GM15510 (cell line): ENCODE measurements around the gene HNRNPC.

Experiments used
- POLR2A ChIP-seq: IDR thresholded peaks from 3 replicates; pipeline ENCODE4 v1.6.1; 2011; ENCODE audit warnings: borderline replicate concordance; ENCODE audit not compliant: insufficient read length; ENCODE audit errors: extremely low read depth

The HNRNPC gene

DNA sequence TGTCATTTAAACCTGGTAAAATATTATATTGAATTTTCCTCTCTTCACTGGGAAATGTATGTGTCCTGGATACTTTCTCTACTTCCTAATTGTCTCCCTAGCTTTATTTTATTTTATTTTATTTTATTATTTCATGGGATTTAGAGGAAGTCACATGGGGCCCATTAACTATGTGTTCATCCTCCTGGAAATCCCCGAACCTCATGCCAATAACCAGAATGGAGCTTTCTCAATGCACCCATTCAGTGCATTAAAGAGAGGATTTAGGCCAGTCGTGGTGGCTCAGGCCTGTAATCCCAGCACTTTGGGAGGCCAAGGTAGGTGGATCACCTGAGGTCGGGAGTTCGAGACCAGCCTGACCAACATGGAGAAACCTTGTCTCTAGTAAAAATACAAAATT lies 9.4 kb upstream of the HNRNPC start:
- no peak for TF ChIP-seq POLR2A

DNA sequence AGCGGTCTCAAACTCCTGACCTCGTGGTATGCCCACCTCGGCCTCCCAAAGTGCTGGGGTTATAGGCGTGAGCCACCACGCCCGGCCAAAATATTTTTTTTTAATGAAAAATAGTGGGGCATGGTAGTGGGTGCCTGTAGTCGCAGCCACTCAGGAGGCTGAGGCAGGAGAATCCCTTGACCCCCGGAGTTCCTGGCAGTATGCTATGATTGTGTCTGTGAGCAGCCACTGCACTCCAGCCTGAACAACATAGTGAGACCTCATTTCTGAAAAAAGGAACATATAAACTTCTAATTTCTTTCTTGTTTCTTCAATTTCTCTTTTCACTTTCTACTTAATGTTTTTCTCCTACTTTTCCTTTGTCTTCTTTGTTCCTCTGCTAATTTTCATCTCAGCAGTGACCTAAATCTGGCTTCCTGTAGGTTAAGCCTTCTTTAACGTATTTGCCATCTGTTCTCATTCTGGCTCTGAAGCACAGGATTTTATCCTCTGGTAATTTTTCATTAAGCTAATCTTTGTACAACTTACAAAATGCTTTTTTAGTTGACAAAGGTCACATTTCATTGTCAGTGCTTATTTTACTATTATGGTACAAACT lies 6.1 kb upstream of the HNRNPC start:
- no peak for TF ChIP-seq POLR2A

- no peak for TF ChIP-seq POLR2A
Measured at GRCh38 chr14:21268617-21269251, 508 bp downstream of the HNRNPC start.

DNA sequence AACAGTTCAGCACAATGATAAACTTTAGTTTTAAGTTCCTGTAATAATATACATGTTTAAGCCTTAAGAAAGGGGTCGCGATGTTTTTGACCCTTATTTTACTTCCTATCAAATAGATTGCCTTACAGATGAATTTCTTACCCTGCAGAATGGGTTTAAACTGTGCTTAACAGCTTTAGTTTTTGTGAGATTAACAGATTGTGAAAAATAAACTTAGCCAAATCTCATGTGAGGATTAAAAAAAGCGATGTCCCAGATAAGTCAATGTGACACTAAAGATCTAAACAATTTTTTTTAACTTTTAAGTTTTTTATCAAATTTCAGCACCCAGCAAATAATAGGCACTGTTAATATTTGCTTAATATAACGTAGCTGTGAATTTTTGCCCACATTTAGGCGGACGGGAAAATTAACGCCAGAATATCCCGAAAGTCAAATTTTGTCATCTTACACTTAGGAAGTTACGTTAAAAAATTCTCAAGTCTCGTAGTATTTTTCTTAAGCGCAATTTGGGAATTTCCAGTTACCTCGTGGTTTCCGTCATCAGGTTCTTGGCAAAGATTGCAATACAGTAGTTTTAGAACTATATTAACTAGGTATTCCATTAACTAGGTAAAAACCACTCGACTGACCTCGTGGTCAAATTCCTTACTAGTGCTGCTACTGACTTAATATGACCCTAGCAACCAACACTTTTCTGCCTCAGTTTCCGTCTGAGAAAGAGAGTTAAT lies 1.2 kb downstream of the HNRNPC start:
- TF ChIP-seq POLR2A, result no peak

GRCh38 chr14:21267431-21267845 lies 1.8 kb downstream of the HNRNPC start:
- no peak for TF ChIP-seq POLR2A

- no peak for TF ChIP-seq POLR2A
Measured at GRCh38 chr14:21264025-21264801, 5.0 kb downstream of the HNRNPC start.

DNA sequence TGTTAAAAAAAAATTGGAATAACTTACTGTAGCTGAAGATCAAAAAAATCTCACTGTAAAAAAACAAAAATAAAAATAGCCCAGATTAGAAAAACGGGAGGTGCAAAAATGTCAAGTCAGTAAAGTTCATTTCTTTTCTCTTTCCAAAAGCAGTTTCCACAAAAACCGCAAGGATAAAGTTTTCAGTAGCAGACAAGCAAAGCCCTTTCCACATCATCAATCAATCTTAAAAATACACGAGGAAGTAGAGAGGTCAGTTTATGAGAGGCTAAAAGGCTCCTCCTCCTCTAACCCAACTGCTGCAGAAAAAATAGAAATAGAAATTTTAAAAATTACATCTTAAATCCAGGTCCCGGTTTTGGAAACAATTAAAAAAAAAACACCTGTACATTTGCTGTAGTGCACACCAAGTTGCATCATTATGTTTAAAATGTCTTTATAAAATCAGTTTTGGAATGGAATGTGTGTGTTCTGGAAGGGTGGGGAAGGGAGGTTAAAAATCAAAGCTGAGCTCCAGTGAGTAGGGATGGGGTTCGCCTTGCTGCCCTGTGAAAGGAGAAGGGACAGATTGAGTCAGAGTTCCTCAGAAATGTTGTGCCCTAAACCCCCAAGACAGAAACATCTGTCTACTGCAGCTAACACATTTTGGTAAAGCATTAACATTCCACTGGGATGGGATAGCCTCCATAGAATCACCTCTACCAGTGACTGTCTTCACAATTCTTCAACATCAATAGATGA lies 5.8 kb downstream of the HNRNPC start:
- TF ChIP-seq POLR2A, result no peak

GRCh38 chr14:21262410-21262809 lies 6.8 kb downstream of the HNRNPC start:
- no peak for TF ChIP-seq POLR2A

DNA sequence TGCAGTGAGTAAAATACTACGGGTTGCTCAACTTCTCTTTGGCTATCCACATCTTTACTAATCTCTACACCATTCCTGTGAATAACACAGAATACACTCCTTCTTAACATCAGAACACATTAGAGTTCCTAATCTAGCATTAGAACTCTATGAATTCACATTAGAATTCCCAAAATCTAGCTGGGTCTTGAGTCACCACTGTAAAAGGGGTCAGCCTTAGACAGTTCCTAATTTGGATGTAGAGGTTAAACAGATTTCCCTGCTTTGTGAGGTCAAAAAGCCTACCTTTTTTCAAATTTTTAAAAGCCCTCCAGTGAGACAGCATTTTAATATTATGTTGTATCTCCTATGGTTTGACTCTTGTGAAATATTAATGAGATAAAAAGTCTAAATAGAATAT lies 7.4 kb downstream of the HNRNPC start:
- TF ChIP-seq POLR2A, result no peak

- TF ChIP-seq POLR2A, result no peak
Measured at GRCh38 chr14:21258889-21259787, 10.1 kb downstream of the HNRNPC start.

DNA sequence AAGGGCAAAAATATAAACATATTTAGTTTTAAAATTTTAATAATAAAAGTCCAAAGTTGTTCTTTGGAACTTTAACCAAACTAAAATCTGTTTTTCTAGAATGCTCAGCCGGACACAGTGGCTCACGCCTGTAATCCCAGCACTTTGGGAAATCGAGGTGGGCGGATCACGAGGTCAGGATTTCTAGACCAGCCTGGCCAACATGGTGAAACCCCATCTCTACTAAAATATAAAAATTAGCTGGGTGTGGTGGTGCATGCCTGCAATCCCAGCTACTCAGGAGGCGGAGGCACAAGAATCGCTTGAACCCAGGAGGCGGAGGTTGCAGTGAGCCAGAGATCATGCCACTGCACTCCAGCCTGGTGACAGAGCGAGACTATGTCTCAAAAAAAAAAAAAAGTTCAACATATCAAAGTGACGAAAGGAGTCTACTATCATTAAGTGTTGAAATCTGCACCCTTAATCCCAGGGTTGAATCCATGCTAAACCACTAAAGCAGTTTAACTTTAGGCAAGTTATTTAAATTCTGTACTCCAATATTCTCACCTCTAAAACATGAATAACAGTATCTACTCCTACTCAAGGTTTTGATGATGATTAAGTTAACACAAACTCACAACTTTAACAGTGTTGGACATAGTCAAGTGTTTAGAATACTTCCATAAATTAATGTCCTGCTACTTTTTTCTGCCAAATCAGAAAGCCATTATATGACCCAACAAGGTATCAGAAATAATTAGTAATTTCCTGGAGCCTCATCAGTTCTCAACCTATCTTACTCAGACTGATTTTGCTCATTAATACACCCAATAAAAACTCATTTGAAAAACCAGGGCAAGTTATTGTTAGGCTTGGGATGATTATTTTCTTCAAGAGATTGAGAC lies 11.0 kb downstream of the HNRNPC start:
- no peak for TF ChIP-seq POLR2A

DNA sequence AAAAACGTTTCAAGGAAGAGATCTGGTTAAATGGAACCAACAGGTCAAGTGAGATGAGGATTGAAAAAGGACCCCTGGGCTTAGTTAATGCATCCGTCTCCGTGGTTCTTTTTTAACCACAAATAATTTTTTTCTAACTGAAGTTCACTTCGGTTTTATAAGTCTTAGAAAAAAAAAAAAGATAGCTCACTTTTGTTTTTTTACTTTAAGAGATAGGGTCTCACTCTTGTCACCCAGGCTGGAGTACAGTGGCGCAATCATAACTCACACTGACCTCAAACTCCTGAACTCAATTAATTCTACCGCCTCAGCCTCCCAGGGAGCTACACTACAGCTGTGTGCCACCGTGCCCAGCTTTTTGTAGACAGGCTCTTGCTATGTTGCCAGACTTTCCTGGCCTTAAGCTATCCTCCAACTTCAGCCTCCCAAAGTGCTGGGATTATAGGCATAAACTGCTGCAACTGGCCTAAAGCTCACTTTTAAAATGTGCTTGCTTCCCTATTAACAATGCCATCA lies 11.8 kb downstream of the HNRNPC start:
- TF ChIP-seq POLR2A, result no peak

GRCh38 chr14:21256539-21257393 lies 12.5 kb downstream of the HNRNPC start:
- no peak for TF ChIP-seq POLR2A
